HEK293 (cell line): ENCODE measurements around the gene SLF1.

Source experiments
- CTCF ChIA-PET: fragments of 350-600 bp; formaldehyde crosslinking; extraction: SDS; loops from one replicate; lab custom pipeline; 2021; ENCODE audit warnings: antibody characterized with exemption; lab: Yijun Ruan, JAX
- POLR2A ChIA-PET: fragments of 300-600 bp; formaldehyde crosslinking; extraction: SDS; loops from one replicate; lab custom pipeline; 2020; ENCODE audit warnings: antibody characterized with exemption, inconsistent platforms; lab: Yijun Ruan, JAX
- H3K27ac ChIP-seq: fragments of 200-500 bp; sonication (Bioruptor generic); 2 replicates; pipeline ENCODE4 v1.5.1; 2014; ENCODE audit warnings: low read depth, low read length, control low read depth, inconsistent platforms; ENCODE audit errors: extremely low read depth
- H3K36me3 ChIP-seq, 2 experiments: fragments of 200-500 bp in 1 of 2; sonication (Bioruptor generic) in 1 of 2; 1 replicate in 1 of 2; 2 replicates in 1 of 2; pipeline ENCODE4 v1.5.1; 2014 to 2017; ENCODE audit warnings: inconsistent platforms in 2 of 2, low read length in 2 of 2; ENCODE audit not compliant: control insufficient read depth in 2 of 2, insufficient read depth in 1 of 2
- H3K4me1 ChIP-seq: fragments of 200-500 bp; sonication (Bioruptor generic); 2 replicates; pipeline ENCODE4 v1.5.1; 2014; ENCODE audit warnings: mild to moderate bottlenecking, low read length, inconsistent platforms; ENCODE audit not compliant: control insufficient read depth, insufficient read depth
- H3K4me3 ChIP-seq: 2 replicates; pipeline ENCODE4 v1.5.1; 2011; ENCODE audit warnings: low read depth, mild to moderate bottlenecking, control low read depth, low read length, moderate library complexity
- H3K9me3 ChIP-seq: fragments of 200-500 bp; sonication (Bioruptor generic); 2 replicates; pipeline ENCODE4 v1.5.1; 2014; ENCODE audit warnings: low read depth, low read length, inconsistent platforms; ENCODE audit not compliant: control insufficient read depth, insufficient read depth
- GLI4 ChIP-seq: fragments of 450-650 bp; formaldehyde crosslinking; IDR thresholded peaks from 2 replicates; pipeline ENCODE4 v1.5.1; 2016; ENCODE audit warnings: missing biosample characterization, missing genetic modification characterization
- HOXA7 ChIP-seq: sonication (generic); formaldehyde crosslinking; IDR thresholded peaks from 2 replicates; pipeline ENCODE4 v1.8.1; 2022; ENCODE audit warnings: missing genetic modification reagents, borderline replicate concordance
- KLF16 ChIP-seq: fragments of 450-650 bp; formaldehyde crosslinking; IDR thresholded peaks from 2 replicates; pipeline ENCODE4 v1.5.1; 2017; ENCODE audit warnings: missing biosample characterization, missing genetic modification characterization
- ZEB2 ChIP-seq: fragments of 450-650 bp; formaldehyde crosslinking; IDR thresholded peaks from 2 replicates; pipeline ENCODE4 v1.5.1; 2016; ENCODE audit warnings: missing biosample characterization, missing genetic modification characterization
- ZFHX2 ChIP-seq: fragments of 450-650 bp; formaldehyde crosslinking; conservative IDR thresholded peaks from 2 replicates; pipeline ENCODE4 v1.5.1; 2016; ENCODE audit warnings: missing biosample characterization, missing genetic modification characterization
- ZNF132 ChIP-seq: fragments of 450-650 bp; formaldehyde crosslinking; IDR thresholded peaks from 2 replicates; pipeline ENCODE4 v1.5.1; 2017; ENCODE audit warnings: missing biosample characterization, missing genetic modification characterization, borderline replicate concordance
- ZNF274 ChIP-seq, 2 experiments: fragments of 200-500 bp in 1 of 2; fragments of 450-650 bp in 1 of 2; sonication (Bioruptor generic) in 1 of 2; formaldehyde crosslinking in 1 of 2; IDR thresholded peaks; 2 replicates each; pipeline versions ENCODE4 v1.5.1 to v1.6.1; 2014 to 2016; ENCODE audit warnings: borderline replicate concordance in 1 of 2, inconsistent platforms in 1 of 2, low read length in 1 of 2, missing biosample characterization in 1 of 2, missing genetic modification characterization in 1 of 2
- ZNF391 ChIP-seq: fragments of 450-650 bp; formaldehyde crosslinking; IDR thresholded peaks from 2 replicates; pipeline ENCODE4 v1.5.1; 2016; ENCODE audit warnings: low read depth, missing biosample characterization, missing genetic modification characterization, borderline replicate concordance
- ZNF426 ChIP-seq: fragments of 450-650 bp; formaldehyde crosslinking; IDR thresholded peaks from 2 replicates; pipeline ENCODE4 v1.5.1; 2017; ENCODE audit warnings: missing biosample characterization, missing genetic modification characterization, mild to moderate bottlenecking, inconsistent platforms, moderate library complexity
- ZNF529 ChIP-seq: fragments of 450-650 bp; formaldehyde crosslinking; IDR thresholded peaks from 2 replicates; pipeline ENCODE4 v1.5.1; 2017; ENCODE audit warnings: missing genetic modification characterization, missing biosample characterization; ENCODE audit not compliant: insufficient replicate concordance
- ZNF560 ChIP-seq: fragments of 450-650 bp; formaldehyde crosslinking; IDR thresholded peaks from 2 replicates; pipeline ENCODE4 v1.5.1; 2017; ENCODE audit warnings: missing biosample characterization, missing genetic modification characterization, borderline replicate concordance
- ZNF600 ChIP-seq: fragments of 450-650 bp; formaldehyde crosslinking; IDR thresholded peaks from 2 replicates; pipeline ENCODE4 v1.5.1; 2016; ENCODE audit warnings: missing biosample characterization, missing genetic modification characterization
- ZNF677 ChIP-seq: fragments of 450-650 bp; IDR thresholded peaks from 2 replicates; pipeline ENCODE4 v1.5.0; 2018; ENCODE audit warnings: missing biosample characterization, mild to moderate bottlenecking, missing genetic modification characterization, moderate library complexity
- ZNF785 ChIP-seq: fragments of 450-650 bp; formaldehyde crosslinking; IDR thresholded peaks from 2 replicates; pipeline ENCODE4 v1.5.1; 2016; ENCODE audit warnings: missing biosample characterization, missing genetic modification characterization
- TF ChIP-seq, protein P1 (sequence below): fragments of 450-650 bp; formaldehyde crosslinking; IDR thresholded peaks from 2 replicates; pipeline ENCODE4 v1.5.1; 2016; ENCODE audit warnings: missing biosample characterization, missing genetic modification characterization
- TF ChIP-seq, protein P2 (sequence below): fragments of 450-650 bp; formaldehyde crosslinking; IDR thresholded peaks from 2 replicates; pipeline ENCODE4 v1.5.1; 2016; ENCODE audit warnings: missing biosample characterization, missing genetic modification characterization
- TF ChIP-seq, protein P3 (sequence below): fragments of 450-650 bp; formaldehyde crosslinking; optimal IDR thresholded peaks from 2 replicates; pipeline ENCODE3; 2016; ENCODE audit warnings: missing biosample characterization, mild to moderate bottlenecking, missing genetic modification characterization
- TF ChIP-seq, protein P4 (sequence below): fragments of 450-650 bp; formaldehyde crosslinking; IDR thresholded peaks from 2 replicates; pipeline ENCODE4 v1.5.1; 2017; ENCODE audit warnings: missing biosample characterization, missing genetic modification characterization
- TF ChIP-seq, protein P5 (sequence below): fragments of 450-650 bp; formaldehyde crosslinking; IDR thresholded peaks from 2 replicates; pipeline ENCODE4 v1.5.1; 2016; ENCODE audit warnings: missing biosample characterization, missing genetic modification characterization
- TF ChIP-seq, protein P6 (sequence below): fragments of 450-650 bp; formaldehyde crosslinking; IDR thresholded peaks from 2 replicates; pipeline ENCODE4 v1.5.1; 2016; ENCODE audit warnings: missing biosample characterization, missing genetic modification characterization

SLF1 gene

DNA sequence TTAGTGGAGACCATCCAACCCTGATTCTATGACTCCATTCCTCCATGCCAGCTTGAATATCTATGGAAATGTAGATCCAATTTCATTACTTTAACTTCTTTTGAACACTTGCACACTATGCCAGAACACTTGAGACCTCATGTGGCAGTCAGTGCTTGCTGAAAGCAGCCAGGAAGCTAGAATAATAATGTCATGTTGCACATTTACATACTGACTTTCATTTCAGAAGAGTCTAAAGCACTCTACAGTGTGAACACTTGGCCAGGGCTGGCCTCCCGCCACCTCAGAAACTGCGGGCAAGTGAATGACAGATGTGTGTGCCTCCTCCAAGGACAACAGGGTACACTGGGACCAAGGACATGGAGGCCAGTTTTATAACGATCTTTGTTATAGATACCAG lies 97.3 kb downstream of the SLF1 start:
- no peak for TF ChIP-seq ZNF274 (IDR thresholded peaks at IDR 0.05; ENCODE audit: low read length)
- no peak for TF ChIP-seq ZNF274 (tag by site-specific recombination; IDR thresholded peaks at IDR 0.05; ENCODE audit: borderline replicate concordance)
- no peak for TF ChIP-seq ZNF426 (tag by site-specific recombination)
- no peak for TF ChIP-seq ZNF560
- no peak for TF ChIP-seq ZNF132 (tag by site-specific recombination)
- TF ChIP-seq ZNF677 = no peak
- TF ChIP-seq, protein P1, sequence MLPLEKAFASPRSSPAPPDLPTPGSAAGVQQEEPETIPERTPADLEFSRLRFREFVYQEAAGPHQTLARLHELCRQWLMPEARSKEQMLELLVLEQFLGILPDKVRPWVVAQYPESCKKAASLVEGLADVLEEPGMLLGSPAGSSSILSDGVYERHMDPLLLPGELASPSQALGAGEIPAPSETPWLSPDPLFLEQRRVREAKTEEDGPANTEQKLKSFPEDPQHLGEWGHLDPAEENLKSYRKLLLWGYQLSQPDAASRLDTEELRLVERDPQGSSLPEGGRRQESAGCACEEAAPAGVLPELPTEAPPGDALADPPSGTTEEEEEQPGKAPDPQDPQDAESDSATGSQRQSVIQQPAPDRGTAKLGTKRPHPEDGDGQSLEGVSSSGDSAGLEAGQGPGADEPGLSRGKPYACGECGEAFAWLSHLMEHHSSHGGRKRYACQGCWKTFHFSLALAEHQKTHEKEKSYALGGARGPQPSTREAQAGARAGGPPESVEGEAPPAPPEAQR (tag by site-specific recombination) = no peak
- TF ChIP-seq KLF16 (tag by site-specific recombination) = no peak
- TF ChIP-seq, protein P2, sequence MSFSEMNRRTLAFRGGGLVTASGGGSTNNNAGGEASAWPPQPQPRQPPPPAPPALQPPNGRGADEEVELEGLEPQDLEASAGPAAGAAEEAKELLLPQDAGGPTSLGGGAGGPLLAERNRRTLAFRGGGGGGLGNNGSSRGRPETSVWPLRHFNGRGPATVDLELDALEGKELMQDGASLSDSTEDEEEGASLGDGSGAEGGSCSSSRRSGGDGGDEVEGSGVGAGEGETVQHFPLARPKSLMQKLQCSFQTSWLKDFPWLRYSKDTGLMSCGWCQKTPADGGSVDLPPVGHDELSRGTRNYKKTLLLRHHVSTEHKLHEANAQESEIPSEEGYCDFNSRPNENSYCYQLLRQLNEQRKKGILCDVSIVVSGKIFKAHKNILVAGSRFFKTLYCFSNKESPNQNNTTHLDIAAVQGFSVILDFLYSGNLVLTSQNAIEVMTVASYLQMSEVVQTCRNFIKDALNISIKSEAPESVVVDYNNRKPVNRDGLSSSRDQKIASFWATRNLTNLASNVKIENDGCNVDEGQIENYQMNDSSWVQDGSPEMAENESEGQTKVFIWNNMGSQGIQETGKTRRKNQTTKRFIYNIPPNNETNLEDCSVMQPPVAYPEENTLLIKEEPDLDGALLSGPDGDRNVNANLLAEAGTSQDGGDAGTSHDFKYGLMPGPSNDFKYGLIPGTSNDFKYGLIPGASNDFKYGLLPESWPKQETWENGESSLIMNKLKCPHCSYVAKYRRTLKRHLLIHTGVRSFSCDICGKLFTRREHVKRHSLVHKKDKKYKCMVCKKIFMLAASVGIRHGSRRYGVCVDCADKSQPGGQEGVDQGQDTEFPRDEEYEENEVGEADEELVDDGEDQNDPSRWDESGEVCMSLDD = no peak
- TF ChIP-seq ZNF785 = no peak
- TF ChIP-seq ZEB2 (tag by site-specific recombination) = no peak
- TF ChIP-seq, protein P3, sequence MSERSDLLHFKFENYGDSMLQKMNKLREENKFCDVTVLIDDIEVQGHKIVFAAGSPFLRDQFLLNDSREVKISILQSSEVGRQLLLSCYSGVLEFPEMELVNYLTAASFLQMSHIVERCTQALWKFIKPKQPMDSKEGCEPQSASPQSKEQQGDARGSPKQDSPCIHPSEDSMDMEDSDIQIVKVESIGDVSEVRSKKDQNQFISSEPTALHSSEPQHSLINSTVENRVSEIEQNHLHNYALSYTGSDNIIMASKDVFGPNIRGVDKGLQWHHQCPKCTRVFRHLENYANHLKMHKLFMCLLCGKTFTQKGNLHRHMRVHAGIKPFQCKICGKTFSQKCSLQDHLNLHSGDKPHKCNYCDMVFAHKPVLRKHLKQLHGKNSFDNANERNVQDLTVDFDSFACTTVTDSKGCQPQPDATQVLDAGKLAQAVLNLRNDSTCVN (tag by site-specific recombination) = no peak
- TF ChIP-seq GLI4 = no peak
- TF ChIP-seq ZNF529 (tag by site-specific recombination) = no peak
- no peak for TF ChIP-seq ZNF600 (tag by site-specific recombination)
- H3K9me3 ChIP-seq = no peaks in the 10 kb centered on the region
- POLR2A ChIA-PET = no interaction called here

DNA sequence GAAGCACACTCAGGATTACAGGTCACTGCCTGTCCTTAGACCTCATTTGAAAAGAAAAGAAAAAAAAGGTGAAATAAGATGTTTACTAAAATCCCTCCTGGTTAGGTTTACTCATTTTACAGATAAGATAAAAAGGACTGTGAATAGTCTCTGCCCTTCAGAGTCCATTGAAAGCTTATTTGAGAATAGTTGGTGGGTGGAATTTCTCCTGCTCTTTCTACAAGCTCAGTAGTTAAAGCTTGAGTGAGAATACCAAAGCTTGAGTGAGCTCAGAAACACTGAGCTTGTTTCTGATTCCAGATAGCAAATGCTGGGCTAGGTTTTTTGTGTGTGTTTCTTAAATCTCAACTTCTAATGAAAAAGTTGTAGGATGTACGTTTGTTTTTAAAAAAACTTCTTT lies 106.7 kb downstream of the SLF1 start:
- Histone ChIP-seq H3K36me3 (no peaks in the 10 kb centered on the region), H3K4me1 (no peaks in the 10 kb centered on the region), H3K4me3 (no peak overlapping the region), H3K27ac (no peak overlapping the region), H3K9me3 (no peaks in the 10 kb centered on the region)
- ChIA-PET CTCF (interaction anchor here (0.6 to 0.7 kb wide), 2 partner anchors 87 to 108 kb away, joined by 3 read pairs; no protein-coding TSS in a partner anchor), POLR2A (no interaction called here)
- no peak for TF ChIP-seq HOXA7 (CRISPR knock-in tag)
- TF ChIP-seq, protein P4, sequence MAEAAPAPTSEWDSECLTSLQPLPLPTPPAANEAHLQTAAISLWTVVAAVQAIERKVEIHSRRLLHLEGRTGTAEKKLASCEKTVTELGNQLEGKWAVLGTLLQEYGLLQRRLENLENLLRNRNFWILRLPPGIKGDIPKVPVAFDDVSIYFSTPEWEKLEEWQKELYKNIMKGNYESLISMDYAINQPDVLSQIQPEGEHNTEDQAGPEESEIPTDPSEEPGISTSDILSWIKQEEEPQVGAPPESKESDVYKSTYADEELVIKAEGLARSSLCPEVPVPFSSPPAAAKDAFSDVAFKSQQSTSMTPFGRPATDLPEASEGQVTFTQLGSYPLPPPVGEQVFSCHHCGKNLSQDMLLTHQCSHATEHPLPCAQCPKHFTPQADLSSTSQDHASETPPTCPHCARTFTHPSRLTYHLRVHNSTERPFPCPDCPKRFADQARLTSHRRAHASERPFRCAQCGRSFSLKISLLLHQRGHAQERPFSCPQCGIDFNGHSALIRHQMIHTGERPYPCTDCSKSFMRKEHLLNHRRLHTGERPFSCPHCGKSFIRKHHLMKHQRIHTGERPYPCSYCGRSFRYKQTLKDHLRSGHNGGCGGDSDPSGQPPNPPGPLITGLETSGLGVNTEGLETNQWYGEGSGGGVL (tag by site-specific recombination) = no peak
- TF ChIP-seq, protein P5, sequence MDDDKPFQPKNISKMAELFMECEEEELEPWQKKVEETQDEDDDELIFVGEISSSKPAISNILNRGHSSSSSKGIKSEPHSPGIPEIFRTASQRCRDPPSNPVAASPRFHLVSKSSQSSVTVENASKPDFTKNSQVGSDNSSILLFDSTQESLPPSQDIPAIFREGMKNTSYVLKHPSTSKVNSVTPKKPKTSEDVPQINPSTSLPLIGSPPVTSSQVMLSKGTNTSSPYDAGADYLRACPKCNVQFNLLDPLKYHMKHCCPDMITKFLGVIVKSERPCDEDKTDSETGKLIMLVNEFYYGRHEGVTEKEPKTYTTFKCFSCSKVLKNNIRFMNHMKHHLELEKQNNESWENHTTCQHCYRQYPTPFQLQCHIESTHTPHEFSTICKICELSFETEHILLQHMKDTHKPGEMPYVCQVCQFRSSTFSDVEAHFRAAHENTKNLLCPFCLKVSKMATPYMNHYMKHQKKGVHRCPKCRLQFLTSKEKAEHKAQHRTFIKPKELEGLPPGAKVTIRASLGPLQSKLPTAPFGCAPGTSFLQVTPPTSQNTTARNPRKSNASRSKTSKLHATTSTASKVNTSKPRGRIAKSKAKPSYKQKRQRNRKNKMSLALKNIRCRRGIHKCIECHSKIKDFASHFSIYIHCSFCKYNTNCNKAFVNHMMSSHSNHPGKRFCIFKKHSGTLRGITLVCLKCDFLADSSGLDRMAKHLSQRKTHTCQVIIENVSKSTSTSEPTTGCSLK (tag by site-specific recombination) = no peak
- no peak for TF ChIP-seq ZNF391 (tag by site-specific recombination)
- TF ChIP-seq, protein P6, sequence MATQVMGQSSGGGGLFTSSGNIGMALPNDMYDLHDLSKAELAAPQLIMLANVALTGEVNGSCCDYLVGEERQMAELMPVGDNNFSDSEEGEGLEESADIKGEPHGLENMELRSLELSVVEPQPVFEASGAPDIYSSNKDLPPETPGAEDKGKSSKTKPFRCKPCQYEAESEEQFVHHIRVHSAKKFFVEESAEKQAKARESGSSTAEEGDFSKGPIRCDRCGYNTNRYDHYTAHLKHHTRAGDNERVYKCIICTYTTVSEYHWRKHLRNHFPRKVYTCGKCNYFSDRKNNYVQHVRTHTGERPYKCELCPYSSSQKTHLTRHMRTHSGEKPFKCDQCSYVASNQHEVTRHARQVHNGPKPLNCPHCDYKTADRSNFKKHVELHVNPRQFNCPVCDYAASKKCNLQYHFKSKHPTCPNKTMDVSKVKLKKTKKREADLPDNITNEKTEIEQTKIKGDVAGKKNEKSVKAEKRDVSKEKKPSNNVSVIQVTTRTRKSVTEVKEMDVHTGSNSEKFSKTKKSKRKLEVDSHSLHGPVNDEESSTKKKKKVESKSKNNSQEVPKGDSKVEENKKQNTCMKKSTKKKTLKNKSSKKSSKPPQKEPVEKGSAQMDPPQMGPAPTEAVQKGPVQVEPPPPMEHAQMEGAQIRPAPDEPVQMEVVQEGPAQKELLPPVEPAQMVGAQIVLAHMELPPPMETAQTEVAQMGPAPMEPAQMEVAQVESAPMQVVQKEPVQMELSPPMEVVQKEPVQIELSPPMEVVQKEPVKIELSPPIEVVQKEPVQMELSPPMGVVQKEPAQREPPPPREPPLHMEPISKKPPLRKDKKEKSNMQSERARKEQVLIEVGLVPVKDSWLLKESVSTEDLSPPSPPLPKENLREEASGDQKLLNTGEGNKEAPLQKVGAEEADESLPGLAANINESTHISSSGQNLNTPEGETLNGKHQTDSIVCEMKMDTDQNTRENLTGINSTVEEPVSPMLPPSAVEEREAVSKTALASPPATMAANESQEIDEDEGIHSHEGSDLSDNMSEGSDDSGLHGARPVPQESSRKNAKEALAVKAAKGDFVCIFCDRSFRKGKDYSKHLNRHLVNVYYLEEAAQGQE = no peak
- no peak for TF ChIP-seq ZFHX2 (tag by site-specific recombination)
- no peak for TF ChIP-seq ZNF426 (tag by site-specific recombination)

More for the DNA sequence above, 97.3 kb downstream of the SLF1 start:
- no peaks in the 10 kb centered on the region for H3K4me1 ChIP-seq
- H3K36me3 ChIP-seq = peaks cover 8 to 27% of the 10 kb centered on the region in 2 experiments; a peak in 1 of 3 replicates
- H3K4me3 ChIP-seq = no peak overlapping the region
- CTCF ChIA-PET = interaction anchor here (0.6 to 1.4 kb wide), 2 partner anchors 191 to 1113 kb away, joined by 3 to 7 read pairs; no protein-coding TSS in a partner anchor
- no peak overlapping the region for H3K27ac ChIP-seq
